Measurements from ENCODE around the gene KDM2B.
A peak's percentile ranks its signal among the peaks of the same experiment; 100 is the strongest.

Gene KDM2B

DNA sequence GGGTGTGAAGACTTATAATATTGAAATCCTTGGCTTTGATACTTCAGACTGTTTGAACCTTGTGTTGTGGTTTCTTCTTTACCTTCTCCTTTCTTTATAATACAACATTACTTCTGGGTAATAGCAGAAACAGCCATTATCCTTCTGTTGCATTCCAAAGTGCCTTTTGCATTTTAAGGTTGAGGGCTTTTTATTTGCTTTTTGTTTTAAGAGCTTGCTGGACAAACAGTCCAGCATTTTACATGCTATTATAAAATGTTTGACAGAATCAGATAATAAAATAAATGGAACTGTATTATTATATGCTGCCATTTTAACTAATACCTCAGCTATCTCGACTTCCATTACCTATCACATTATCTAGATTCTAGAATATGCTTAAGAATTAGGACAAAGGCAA is 166.9 kb downstream of the KDM2B start:
- no peak for TF ChIP-seq CTCF (IDR thresholded peaks at IDR 0.05)
- no peak overlapping the region for H3K27ac ChIP-seq

DNA sequence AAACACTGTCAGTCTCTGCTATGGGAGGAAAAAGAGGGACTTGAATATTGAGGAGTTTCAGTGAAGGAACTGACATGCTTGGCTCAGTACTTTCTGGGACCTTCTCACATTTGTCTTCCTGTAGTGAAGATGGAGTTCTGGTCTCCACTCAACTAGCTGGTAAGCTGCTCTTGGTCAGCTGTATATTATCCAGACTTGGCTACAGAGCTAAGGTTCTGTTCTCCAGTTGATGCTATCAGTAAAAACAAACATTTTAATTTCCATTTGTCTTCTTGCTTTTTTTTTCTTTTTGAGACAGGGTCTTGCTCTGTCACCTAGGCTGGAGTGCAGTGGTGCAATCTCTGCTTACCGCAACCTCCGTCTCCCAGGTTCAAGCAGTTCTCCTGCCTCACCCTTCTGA is 175.6 kb downstream of the KDM2B start:
- TF ChIP-seq CTCF (IDR thresholded peaks at IDR 0.05), result no peak
- DNase-seq (ENCODE audit: low spot score), result no peak
- Histone ChIP-seq H3K27ac (no peak overlapping the region), H3K4me3 (no peak overlapping the region)

More for the DNA sequence above, 166.9 kb downstream of the KDM2B start:
- no peak overlapping the region for H3K4me3 ChIP-seq
- no peak for DNase-seq (ENCODE audit: low spot score)

- H3K4me3 ChIP-seq, result no peak overlapping the region
- no peak for DNase-seq (ENCODE audit: low spot score)
- no peak for TF ChIP-seq CTCF (IDR thresholded peaks at IDR 0.05)
- H3K27ac ChIP-seq, result no peak overlapping the region
These were observed 176.1 kb downstream of the KDM2B start for GRCh38 chr12:121404734-121405133.

DNA sequence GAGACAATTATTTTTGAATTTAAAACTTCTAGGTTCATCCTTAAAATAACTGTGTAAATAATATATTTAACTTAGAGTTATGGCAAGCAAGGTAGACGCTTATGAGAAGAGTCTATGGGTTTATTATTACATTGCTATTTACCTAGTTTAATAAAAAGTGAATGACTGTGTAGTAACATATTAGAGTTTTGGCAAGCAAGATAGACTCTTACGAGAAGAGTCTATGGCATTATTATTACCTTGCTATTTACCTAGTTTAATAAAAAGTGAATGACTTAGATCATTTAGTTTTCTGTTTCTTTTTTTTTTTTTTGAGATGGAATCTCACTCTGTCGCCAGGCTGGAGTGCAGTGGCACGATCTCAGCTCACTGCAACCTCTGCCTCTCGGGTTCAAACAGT is 177.1 kb downstream of the KDM2B start:
- Histone ChIP-seq H3K4me3 (no peak overlapping the region), H3K27ac (no peak overlapping the region)
- TF ChIP-seq CTCF (IDR thresholded peaks at IDR 0.05), result no peak
- no peak for DNase-seq (ENCODE audit: low spot score)

DNA sequence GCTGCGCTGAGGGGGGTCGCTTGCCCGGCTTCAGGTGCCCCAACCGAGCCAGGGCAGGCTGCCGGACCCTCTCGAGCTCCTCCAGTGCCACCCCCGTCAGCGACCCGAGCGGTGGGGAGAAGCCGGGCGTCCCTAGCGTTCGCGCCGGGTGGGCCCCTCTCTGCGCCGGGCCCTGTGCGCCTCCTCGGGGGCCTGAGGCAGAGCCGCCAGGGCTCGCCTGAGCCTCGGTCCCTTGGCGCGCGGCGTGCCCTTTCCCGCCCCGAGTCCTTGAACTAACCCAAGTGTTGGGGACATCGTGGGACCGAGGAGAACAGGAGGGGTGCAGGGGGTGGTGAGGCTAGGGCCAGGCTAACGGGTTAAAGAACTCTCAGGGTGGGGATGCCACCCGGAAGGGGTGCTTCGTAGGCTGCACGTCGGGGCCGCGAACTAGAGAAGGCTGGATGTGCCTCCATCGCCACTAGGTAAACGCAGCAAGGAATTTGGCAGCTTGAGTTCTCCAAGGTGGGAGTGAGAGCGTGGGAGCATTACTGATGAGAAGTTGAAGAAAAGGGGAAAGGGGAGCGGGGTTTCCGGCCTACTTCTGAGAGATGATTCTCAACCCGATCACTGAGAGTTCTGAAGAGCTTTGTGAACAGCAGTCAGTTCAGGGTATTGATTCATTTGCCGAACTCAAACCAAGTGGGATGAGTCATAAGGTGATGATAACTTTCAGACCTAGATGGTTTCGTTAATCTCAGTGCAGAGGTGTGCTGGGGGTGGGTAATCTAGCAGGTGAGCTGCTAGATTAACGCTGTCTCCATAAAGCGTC is 180.3 kb downstream of the KDM2B start:
- DNase-seq (ENCODE audit: low spot score), result no peak
- Histone ChIP-seq H3K4me3 (peak overlapping the region; percentile 97), H3K27ac (peak overlapping the region; percentile 81 to 92)
- no peak for TF ChIP-seq CTCF (IDR thresholded peaks at IDR 0.05)

DNA sequence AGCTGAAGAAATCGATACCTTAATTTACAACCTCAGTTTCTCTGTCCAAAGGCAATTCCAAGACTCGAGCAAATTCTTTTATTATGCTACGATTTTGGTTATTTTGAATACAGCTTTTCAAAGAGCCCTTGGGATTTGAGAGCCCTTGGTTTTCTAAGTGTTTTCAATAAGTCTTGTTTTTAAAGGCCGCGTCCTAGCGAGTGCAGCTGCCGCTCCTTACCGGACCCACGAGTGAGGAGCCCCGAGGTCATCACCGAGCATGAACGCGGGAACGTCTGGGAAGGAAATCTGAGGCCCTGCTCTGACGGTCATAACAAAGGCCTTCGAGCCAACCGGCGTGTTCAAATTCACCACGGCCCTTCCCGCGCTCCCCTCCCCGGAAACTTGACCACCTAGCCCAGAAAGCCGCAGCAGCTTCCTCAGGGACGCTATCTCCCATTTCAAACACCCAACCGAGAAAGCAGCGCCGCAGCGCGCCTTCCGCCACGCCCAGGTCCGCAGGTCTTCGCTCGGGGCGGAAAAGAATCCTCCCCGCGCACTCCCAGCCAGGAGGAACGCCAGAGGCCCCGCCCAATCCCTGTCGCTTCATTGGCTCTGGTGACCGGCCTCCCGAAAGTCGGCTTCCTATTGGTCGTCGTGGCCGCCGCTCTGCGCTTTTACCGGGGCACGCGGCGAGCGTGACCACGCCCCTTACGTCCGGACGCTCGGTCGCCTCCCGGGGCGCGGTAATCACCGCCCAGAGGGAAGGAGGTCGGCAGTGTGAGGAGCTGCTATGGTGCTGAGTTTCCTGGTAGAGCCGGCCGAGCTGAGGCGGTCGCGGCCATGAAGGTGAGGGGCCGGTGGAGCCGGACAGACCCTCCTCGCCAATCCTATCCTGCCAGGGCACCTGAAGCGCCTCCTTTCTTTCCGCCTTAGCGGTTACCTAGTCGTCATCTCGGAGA is 181.2 kb downstream of the KDM2B start, which contains the start of gene RNF34:
Gene RNF34, plus strand, starts transcription at position 728 of the 941 bp plus-strand sequence. Its CDS starts 95 bp downstream, at position 823.
- peak; percentile 98 for DNase-seq (ENCODE audit: low spot score)
- peak within 1 kb of the TSS; percentile 81 to 92 for H3K27ac ChIP-seq
- no peak for TF ChIP-seq CTCF (IDR thresholded peaks at IDR 0.05)
- H3K4me3 ChIP-seq, result peak within 1 kb of the TSS; percentile 97
